ENCODE data around the gene PXDC1.
A peak's percentile ranks its signal among the peaks of the same experiment; 100 is the strongest.

PXDC1 gene

DNA sequence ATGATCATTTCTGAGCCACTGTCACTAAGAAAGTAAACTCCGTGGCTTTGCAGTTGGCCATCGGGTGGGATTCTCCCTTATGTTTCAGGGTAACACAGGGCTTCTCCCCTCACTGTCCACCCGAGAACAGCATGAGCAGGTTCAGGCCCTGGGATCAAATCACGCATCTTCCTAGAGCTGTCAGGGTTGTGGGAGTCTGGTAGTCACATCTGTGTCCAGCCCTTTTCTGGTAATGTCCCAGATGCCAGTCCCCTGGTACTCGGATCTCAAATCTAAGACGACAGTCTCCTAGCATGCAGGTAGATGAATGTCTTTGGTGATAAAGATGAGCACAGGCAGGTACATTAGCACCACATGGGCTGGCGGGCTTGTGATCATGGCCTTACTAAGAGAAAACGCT lies 4.8 kb downstream of the PXDC1 start:
- DNase-seq: no peak

DNA sequence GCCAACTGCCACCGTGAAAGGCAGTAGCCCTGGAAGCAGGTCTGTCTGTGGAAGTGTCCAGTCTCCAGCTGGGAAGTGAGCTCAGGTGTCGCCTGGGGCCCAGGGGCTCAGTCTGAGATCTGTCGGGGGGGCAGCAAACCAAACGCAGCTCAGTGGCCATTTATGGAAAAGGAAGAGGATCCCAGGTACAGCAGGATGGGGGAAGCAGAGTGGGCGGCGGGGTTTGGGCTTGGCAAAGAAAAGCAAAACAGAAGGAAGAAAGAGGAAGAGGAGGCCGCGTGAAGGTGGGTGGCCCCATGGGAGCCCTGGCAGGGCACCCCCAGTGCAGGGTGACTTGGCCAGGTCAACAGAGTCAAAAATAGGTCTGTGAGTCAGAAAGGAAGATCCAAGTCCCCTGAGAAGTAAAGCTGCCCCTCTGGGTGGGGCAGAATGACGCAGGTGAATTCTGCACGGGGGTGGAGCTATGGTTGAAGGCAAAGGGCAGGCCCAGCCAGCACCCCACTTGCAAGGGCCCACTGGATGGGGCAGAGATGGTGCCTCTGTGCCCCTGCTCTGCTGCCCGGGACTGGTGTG lies 5.3 kb downstream of the PXDC1 start:
- no peak for DNase-seq

DNA sequence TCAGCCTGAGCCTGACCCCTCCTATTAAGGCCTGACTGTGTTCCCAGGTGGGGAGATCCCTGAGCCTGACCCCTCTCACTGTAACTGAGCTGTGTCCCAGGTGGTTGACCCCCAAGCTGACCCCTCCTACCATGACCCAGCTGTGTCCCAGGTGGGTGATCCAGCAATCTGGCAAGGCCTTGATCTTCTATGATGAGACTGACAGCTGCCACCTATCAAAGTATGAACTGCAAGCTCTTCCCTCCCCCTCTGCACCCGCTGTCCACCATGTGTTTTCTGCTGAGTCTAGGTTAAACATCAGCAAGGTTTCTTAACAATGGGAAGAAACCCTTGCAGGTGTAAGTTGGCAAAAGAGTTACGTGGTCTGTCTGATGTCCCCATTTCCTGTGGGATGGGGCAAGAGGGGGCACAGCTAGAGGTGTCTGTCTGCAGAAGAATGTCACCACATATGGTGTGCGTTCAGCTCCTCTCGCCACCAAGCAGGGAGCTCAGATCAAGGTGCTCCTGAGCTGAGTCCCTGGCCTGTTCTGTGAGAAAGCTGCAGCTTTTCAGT lies 5.9 kb downstream of the PXDC1 start:
- no peak for DNase-seq

DNA sequence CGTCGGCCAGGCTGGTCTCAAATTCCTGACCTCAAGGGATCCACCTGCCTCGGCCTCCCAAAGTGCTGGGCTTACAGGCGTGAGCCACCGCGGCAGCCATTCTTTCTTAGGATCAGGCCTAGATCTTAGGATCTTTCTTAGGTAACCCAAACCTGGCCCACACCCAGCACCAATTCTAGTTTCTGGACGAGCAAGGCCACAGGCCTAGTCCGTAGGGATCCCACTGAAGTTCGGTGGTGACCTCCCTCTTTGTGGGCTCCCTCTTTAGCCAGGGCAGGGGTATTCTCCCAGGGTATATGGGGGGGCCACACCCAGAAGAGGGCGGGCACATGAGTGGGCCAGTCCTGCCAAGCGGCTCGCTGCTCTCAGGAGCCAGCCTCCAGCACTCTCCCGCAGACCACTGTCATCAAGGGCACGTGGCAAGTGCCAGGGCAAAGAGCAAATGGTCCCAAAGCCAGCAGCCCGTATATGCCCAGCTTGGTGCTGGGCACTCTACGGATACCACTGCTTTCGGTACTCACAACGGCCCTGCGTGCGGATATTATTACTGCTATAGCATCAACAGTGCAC lies 6.5 kb downstream of the PXDC1 start:
- DNase-seq: no peak

DNA sequence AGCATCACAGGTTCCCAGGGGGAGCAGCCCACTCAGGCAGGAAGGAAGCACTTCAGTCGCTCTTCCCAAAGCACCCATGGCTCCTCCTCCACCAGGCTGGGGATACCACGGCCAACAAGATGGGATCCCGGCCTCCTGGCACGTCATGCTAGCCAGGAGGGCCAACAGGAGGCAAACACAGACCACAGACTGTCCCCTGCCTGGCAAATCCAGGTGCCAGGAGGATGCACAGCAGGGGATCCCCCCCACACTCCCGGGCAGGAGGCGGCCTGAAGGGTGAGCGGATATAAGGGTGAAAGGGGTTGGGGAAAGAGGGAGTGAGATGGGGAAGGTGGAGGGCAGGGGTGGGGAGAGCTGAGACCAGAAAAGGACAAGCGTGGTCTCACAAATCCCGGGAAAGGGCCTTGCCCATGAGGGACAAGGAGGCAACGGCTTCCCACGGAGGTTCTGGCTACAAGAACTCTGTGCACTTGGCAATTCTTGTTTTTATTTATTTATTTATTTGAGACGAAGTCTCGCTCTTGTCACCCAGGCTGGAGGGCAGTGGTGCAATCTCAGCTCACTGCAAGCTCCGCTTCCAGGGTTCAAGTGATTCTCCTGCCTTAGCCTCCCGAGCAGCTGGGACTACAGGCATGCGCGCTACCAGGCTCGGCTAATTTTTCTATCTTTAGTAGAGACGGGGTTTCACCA lies 7.2 kb downstream of the PXDC1 start:
- DNase-seq: no peak

DNA sequence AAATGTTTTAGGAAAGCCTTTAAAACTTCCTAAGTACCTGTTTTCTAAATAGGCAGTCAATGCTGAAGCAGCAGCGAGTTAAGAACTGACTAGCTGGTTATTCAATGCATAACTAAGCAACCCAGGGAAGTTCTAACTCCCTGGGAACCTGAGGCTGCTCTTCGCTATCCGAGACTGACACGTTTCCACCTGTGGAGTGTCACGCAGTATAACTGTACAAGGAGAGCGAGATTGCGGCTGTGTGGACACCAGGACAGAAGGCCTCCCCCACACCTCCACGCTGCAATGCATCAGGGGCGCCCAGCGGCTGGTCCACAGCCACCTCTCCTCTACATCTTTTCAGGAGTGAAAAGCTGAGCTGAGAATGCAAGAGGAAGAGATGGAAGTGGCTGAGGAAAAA lies 8.0 kb downstream of the PXDC1 start:
- no peak for DNase-seq

DNA sequence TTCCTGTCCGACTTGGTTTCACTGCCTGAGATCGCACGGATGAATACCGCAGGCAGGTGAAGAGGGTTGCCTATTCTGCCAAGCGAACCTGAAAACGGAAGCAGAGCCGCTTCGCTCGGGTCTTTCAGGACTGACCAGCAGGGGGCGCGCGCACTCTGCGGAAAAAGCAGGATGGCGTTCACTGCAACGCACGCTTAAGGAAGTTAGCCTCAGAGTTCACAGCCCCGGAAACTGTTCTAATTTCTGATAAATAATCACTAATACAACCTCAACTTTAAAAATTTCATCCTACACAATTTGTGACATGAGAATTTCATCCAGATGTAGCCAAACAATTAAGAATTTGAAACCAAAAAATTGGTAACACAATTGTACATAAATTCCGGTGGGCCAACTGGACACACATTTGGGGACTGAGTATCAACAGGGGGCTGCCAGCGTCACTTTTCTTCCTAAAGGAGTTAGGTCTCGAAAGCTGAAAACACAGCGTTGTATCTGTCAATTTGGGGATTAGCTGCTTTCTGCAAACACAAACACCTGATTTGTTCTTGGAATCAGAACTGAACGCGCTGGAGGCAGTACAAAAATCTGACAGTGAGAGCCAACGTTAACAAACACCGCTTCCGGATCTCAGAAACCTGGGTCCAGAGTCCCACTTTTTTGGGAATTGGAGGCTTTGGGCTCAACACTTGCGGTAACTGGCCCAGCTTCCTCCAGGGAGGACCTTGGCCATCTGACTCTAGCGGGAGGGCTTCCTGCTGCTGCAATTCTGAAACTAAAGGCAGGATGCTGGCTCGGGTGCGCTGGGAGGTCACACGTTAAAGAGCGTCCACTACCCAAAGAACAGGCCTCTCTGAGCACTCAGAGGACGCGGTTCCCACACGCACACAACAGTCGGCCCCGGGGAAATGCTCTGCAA lies 8.8 kb downstream of the PXDC1 start:
- DNase-seq: peak; percentile 92

DNA sequence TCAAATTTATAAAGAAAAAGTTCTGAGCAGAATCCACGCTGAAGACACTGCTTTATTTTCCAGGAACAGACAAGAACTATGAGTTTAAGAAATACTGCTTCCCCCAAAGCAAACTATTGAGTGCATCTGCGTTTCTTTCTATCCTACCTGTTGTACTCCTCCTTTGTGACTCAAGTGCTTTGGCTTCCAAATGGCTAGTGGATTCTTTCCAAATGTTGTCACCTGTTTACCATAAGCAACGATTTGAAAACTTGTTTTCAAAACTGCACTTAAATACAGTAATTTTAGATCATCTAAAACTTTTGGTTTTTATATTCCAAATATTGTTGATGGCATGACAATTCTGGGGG lies 9.5 kb downstream of the PXDC1 start:
- DNase-seq: no peak

DNA sequence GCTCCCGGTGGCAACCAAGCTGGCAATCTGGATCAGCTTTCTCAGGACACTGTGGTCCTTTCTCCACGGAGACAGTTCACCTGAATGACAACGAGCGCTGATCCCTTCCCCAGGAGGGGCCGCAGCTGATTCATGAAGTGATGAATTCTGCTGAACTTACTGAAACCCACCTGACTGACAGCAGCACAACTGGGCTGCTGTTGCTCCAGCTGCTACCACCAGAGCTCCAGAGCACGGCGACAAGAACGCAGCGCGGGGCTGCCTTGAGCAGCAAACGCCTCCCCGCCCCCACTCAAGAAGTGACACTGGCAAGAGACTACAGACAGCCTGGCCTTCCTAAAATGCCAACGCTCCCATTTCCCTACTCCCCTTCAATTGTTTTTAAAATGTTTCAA lies 10.0 kb downstream of the PXDC1 start:
- DNase-seq: no peak

DNA sequence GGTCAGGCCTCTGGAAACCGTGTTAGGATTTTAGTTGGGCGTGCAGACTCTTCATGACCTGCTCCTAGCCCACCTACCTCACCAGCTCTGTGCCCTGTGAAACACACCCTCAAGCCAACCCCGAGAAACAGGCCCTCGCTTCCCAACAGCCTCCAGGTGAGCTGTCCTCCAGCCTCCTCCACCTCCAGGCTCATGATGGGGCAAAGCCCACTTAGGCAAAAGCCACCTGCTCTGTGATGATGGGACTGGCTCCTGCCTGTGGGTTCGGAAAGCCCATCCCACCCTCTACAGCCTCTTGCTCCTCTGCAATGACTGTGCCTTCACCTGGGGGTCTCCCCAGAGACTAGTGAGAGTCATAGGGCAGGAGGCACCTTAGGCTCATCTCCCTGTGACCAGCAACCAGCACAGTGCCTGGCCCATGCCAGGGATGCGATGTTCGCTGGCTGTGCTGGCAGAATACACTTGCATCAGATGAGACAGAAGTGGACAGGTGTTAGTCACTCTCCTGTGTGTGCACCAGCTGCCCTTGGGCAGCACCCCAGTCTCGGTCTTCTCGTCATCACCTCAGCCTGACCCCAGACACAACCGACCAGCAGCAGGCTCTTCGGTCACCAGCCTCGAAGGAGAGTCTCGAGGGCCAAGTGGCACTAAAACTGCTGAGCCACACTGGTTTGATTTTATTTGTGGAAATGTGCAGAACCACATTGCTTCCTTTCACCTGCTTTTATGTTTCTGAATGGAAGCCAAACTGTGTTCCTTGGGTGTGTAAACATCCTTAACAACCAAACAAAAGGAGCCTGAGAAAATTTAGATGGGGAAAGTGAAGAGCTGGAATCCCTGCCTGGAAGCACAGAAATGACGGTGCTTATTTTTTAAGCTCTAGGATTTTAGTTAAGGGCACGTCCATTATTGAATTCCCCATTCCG lies 10.7 kb downstream of the PXDC1 start:
- no peak for DNase-seq

DNA sequence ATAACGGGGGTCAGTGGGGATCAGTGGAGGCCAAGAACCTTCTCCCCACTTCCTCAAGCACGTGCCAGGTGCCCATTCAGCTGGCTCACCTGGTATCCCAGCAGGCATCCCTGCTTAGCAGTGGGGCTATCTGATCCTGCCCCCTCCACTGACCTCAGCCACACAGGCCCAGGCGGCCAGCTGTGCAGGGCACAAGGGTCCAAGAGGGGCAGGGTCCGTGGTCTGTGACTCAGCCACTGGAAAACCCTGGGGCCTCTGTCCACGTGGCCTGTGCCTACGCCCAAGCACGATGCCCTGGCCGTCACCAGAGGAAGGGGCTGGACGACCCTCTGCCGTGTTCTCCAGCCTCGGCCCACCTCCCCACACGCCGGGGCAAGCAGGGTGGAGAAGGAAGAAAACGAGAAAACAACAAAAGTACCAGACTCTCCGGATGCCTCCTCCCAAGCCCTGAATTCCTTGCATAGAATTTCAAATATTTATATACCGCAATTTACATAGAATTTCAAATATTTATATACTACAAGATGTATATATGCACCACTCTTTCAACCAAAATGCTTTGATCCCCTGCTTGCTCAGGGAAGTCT lies 12.1 kb downstream of the PXDC1 start:
- DNase-seq: no peak

DNA sequence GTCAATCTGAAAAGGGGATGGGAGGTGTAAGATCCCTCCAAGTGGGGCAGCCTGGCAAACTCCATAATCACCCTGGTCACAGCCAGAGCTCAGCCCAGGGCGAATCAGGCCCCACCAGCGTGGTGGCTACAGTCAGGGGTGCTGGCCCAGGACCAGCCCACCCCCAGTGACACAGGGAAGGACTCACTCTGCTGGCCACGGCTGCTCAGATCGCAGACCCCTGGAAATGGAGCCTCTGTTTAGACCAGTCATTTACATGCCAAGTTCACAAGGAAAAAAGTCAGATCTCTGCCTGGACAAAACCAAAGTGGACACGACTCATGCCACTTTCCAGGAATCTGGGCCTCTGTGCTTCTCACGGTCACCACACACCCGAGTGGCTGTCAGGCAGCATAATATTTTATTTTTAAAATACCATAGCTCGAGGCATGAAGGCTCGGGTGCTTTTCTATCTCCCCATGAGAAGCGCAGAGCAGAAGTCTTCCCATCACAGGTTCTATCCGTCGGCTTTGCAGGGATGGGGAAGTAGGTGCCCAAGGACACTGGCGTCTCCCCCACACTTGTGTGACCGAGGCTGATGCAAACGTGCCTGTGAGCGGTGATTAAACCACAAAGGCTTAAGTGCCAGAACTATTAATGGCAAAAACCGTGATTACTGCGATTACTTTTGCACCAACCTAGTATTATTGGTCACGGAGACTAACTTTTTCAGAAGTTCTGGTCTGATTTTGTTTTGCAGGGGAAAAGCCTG lies 13.0 kb downstream of the PXDC1 start:
- DNase-seq: no peak

DNA sequence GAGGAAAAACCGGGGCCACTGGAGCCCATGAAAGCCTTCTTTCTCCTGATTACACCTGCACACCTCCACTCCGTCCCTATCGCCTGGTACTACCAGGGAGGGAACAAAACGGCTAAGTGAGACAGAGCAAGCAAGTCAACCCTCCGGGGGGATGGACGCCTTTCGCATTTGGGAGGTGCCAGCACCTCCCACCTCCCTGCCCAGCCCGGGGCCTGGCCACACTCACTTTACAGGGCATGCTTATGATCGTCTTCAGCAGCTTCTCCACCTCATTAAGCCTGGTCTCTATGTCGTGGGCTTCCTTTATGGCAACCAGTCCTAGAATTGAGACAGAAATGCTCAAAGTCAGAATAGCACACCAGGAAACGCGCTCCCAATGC lies 13.7 kb downstream of the PXDC1 start:
- DNase-seq: no peak

DNA sequence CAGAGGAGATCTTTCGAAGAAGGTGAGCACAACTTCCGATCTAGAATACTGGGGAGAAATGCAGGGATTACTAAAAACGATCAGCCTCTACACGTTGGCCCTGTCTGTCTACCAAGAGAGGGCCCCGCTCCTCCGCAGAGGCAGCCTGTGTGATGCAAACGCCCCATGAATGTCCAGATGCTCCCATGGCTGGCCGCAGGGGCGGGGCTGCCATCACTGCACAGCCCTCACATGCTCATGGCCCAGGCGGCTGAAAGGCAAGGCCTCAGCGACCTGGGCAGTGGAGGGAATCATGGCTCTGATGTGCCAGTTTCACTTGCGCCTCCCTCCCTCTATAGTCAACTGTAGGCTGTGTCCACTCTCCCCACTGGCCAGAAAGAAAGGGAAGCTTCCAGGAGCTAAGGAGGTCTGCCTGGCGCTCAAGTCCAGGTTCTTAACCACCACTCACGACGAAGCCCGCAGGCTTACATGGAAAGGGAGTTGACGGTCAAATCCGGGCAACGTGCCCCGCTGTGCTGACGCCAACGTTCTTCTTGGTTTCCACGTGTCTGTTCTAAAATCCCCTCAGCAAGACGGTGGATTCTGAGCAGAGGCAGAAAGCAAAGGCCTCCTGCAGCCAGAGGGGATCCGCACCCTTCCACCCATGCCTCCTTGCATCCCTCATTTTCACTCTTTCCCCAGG lies 14.2 kb downstream of the PXDC1 start:
- DNase-seq: no peak

DNA sequence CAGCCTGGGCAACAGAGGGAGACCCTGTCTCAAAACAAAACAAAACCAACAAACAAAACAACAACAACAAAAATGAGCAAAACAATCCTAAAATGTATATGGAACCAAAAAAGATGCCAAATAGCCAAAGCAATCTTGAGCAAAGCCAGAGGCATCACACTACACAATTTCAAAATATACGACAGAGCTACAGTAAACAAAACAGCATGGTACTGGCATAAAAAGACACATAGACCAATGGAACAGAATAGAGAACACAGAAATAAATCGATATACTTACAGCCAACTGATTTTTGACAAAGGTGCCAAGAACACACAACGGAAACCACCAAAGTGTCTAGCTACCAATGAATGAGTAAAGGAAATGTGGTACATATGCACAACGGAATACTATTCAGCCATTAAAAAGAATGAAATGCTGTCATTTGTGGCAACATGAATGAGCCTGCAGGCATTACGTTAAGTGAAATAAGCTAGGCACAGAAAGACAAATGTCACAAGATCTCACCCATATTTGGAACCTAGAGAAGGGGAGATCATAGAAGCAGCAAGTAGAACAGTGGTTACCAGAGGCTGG lies 16.4 kb downstream of the PXDC1 start:
- DNase-seq: no peak

DNA sequence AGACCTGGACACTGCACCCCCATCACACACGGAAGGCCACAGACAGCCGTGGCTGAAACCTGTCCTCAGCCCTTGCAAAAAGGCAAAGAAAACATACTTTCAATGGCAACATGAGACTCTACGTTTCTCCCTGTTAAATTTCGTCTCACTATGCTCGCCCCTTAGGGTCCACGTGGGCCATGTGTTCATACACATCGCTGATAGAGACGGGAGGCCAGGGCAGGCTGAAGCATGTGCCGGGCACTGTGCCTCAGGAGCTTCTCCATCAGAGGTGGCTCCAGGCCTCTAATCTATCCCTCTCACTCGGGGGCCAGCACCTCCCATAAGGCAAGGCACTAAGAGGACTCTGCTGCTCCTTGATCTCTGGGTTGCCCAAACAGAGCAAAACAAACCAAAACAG lies 17.5 kb downstream of the PXDC1 start:
- no peak for DNase-seq

DNA sequence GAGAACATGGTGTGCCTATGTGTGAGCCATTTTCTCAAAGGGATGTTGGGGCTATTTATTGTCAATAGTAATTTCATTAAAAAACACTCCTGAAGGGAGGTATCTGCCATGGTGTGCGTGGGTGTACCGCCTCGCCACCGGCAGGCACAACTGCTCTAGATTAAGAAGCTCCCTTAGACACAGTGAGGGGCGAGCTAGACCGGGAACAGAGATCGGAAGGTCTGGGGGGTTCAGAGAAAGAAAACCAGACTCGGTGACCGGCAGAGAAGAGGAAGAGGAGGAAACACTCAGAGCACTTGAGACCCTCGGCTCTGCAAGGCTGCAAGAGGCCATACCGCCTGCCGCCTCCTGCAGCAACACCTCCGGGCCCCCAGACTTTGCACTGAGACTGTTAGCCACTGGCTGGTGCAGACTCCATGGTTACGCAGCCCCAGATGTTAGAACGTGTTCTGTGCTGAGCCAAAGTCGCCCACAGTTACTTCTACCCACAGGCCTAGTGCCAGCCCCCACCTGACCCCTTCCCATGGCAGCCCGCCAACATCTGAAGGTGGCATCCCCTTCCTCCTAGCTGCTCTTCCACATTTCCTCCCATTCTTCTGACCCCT lies 18.1 kb downstream of the PXDC1 start:
- DNase-seq: no peak

DNA sequence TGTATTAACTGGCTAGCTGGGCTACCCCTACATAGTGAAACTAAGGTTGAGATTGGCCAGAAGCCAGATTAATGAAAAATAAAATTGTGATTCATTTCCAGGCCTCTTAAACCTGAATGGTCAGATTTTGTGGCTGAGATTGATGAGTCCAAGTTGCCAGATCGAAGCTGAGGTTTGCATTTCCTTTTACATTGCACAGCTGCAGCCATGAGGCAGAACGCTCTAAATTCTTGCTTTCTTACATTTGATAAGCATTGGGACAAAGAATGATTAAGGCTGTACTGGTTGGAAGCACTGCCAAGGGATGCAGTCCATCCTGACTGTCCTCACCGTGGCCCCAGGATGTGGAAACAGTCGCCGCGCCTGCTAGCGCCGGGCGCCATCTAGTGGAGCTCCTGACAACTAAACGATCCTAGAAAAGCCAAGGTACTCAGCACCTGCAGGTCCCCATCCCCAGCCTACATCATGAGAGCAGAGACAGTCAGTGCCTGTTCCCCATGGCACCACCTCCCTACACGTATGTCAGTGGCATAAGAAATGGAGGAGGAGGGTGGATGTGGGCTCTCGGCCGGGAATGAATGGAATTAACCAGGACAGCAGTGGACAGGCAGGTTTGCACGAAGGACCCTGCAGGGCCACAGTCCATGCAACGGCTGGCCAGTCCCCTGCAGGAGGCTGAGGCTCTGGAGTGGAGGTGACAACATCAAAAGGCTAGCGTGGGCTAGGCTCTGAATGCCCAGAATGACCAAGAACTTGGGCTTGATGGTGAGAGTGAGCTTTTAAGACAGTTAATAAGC lies 19.0 kb downstream of the PXDC1 start:
- peak; percentile 75 for DNase-seq

DNA sequence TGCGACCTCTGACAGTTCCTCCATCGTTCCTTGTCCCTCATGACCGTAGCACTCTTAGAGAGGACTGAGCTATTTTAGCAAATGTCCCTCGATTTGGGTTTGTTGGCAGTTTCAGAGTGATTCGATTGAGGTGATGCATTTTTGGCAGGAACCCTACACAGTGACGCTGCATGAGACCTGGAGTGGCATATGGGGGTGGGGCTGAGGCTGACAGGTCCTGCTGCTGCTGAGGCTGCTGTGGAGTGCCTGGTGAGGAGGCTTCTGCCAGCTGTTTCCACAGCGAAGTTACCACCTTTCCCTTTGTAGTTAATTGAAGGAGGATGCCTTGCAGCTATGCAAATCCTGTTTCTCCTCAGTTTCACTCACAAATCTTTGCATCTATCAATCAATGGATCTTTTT lies 19.8 kb downstream of the PXDC1 start:
- no peak for DNase-seq

Measured in CD4-positive, alpha-beta T cell treated with Interleukin-6 for 4 hours (primary cell).